CD4-positive, alpha-beta T cell treated with Interleukin-2 at 100 ng/mL for 4 hours (primary cell): ENCODE results near the gene ALDH1A1.
"Not testable (repeated sequence)": the region's sequence is repeated elsewhere in the genome, so short reads cannot be mapped to it uniquely, and the experiment has no call there.

ENCODE experiments used
- DNase-seq: peaks from one replicate; pipeline ENCODE4 v3.0.0-alpha.2; 2020; ENCODE audit warnings: low spot score

The ALDH1A1 gene

GRCh38 chr9:72895122-72895521 is 57.7 kb downstream of the ALDH1A1 start:
- DNase-seq = no peak

GRCh38 chr9:72894342-72894741 is 58.5 kb downstream of the ALDH1A1 start:
- DNase-seq = no peak

GRCh38 chr9:72893437-72893836 is 59.4 kb downstream of the ALDH1A1 start:
- DNase-seq = no peak

- no peak for DNase-seq
These were observed 61.8 kb downstream of the ALDH1A1 start for GRCh38 chr9:72891043-72891442.

- no peak for DNase-seq
These were observed 63.9 kb downstream of the ALDH1A1 start for GRCh38 chr9:72888943-72889342.

- DNase-seq = no peak
These were observed 64.8 kb downstream of the ALDH1A1 start for GRCh38 chr9:72888067-72888466.

- DNase-seq = no peak
These were observed 66.5 kb downstream of the ALDH1A1 start for GRCh38 chr9:72886386-72886785.

- DNase-seq = no peak
These were observed 68.3 kb downstream of the ALDH1A1 start for GRCh38 chr9:72884508-72884907.

GRCh38 chr9:72883875-72884274 is 69.0 kb downstream of the ALDH1A1 start:
- no peak for DNase-seq

- no peak for DNase-seq
These were observed 70.6 kb downstream of the ALDH1A1 start for GRCh38 chr9:72882117-72882775.

- no peak for DNase-seq
These were observed 72.0 kb downstream of the ALDH1A1 start for GRCh38 chr9:72880821-72881220.

GRCh38 chr9:72875221-72875620 is 77.6 kb downstream of the ALDH1A1 start:
- no peak for DNase-seq

GRCh38 chr9:72874344-72874743 is 78.5 kb downstream of the ALDH1A1 start:
- DNase-seq = no peak

- no peak for DNase-seq
These were observed 79.4 kb downstream of the ALDH1A1 start for GRCh38 chr9:72873456-72873855.

- DNase-seq = no peak
These were observed 80.1 kb downstream of the ALDH1A1 start for GRCh38 chr9:72872718-72873117.

- DNase-seq = no peak
These were observed 81.2 kb downstream of the ALDH1A1 start for GRCh38 chr9:72871685-72872084.

- DNase-seq = no peak
These were observed 88.5 kb downstream of the ALDH1A1 start for GRCh38 chr9:72864327-72864726.

GRCh38 chr9:72863456-72864094 is 89.3 kb downstream of the ALDH1A1 start:
- no peak for DNase-seq

GRCh38 chr9:72862788-72863187 is 90.1 kb downstream of the ALDH1A1 start:
- DNase-seq = not testable (repeated sequence)

GRCh38 chr9:72858089-72858912 is 94.6 kb downstream of the ALDH1A1 start:
- no peak for DNase-seq

GRCh38 chr9:72857624-72857996 is 95.2 kb downstream of the ALDH1A1 start:
- DNase-seq = no peak

GRCh38 chr9:72856972-72857623 is 95.8 kb downstream of the ALDH1A1 start:
- peak; percentile 17 for DNase-seq
